CD14-positive monocyte (primary cell): ENCODE measurements around the gene CDH23. TPM values are rescaled to one million over a fixed set of nuclear protein-coding genes. Genes with fewer than 3 reads are reported as not detected.

Experiments used
- DNase-seq, 3 donors: peaks; one replicate each; pipeline ENCODE4 v3.0.0-alpha.2; 2011 to 2022
- H2AFZ ChIP-seq: 2 replicates; pipeline ENCODE4 v1.6.0; 2012; ENCODE audit warnings: mild to moderate bottlenecking, low read depth, low read length, inconsistent platforms; ENCODE audit not compliant: insufficient read depth, poor library complexity, severe bottlenecking
- H3K27ac ChIP-seq, 2 donors: 1 replicate in 1 of 2; 2 replicates in 1 of 2; pipeline ENCODE4 v1.5.1; 2012 to 2013; ENCODE audit warnings: low read length in 2 of 2, control low read depth in 1 of 2, inconsistent platforms in 1 of 2, low read depth in 1 of 2, mild to moderate bottlenecking in 1 of 2
- H3K27me3 ChIP-seq, 2 donors: one replicate each; pipeline versions ENCODE4 v1.6.0 to v1.6.1; 2011 to 2013; ENCODE audit warnings: low read length in 2 of 2; ENCODE audit not compliant: control insufficient read depth in 2 of 2, insufficient read depth in 2 of 2
- H3K36me3 ChIP-seq, 2 donors: replicated peaks in 1 of 2; 1 replicate in 1 of 2; 2 replicates in 1 of 2; pipeline versions ENCODE4 v1.5.1 to v1.6.1; 2012 to 2013; ENCODE audit warnings: low read length in 2 of 2, control low read depth in 1 of 2, inconsistent platforms in 1 of 2, mild to moderate bottlenecking in 1 of 2; ENCODE audit not compliant: insufficient read depth in 2 of 2, control insufficient read depth in 1 of 2
- H3K4me1 ChIP-seq, 2 donors: 1 replicate in 1 of 2; 2 replicates in 1 of 2; pipeline versions ENCODE4 v1.5.1 to v1.6.1; 2012 to 2013; ENCODE audit warnings: low read length in 2 of 2, control low read depth in 1 of 2, inconsistent platforms in 1 of 2, mild to moderate bottlenecking in 1 of 2, moderate library complexity in 1 of 2; ENCODE audit not compliant: insufficient read depth in 2 of 2, control insufficient read depth in 1 of 2
- H3K4me2 ChIP-seq: replicated peaks from 2 replicates; pipeline ENCODE3; 2012; ENCODE audit warnings: low read length, moderate library complexity, mild to moderate bottlenecking; ENCODE audit not compliant: poor library complexity, severe bottlenecking; ENCODE audit errors: extremely low read depth
- H3K4me3 ChIP-seq, 3 experiments: fragments of 200-600 bp in 1 of 3; sonication (generic) in 1 of 3; replicated peaks in 1 of 3; 1 replicate in 2 of 3; 2 replicates in 1 of 3; pipeline ENCODE4 v1.5.1; 2011 to 2013; ENCODE audit warnings: low read length in 3 of 3, mild to moderate bottlenecking in 3 of 3, control low read depth in 2 of 3, low read depth in 2 of 3, inconsistent platforms in 1 of 3, moderate library complexity in 1 of 3
- H3K79me2 ChIP-seq: 2 replicates; pipeline ENCODE4 v1.6.0; 2012; ENCODE audit warnings: mild to moderate bottlenecking, control low read depth, inconsistent platforms, low read length, moderate library complexity; ENCODE audit not compliant: insufficient read depth
- H3K9ac ChIP-seq: 2 replicates; pipeline ENCODE4 v1.6.0; 2017; ENCODE audit warnings: low read length, mild to moderate bottlenecking; ENCODE audit not compliant: insufficient read depth, poor library complexity, severe bottlenecking
- H3K9me3 ChIP-seq, 2 donors: replicated peaks in 1 of 2; 1 replicate in 1 of 2; 2 replicates in 1 of 2; pipeline versions ENCODE4 v1.5.1 to v1.6.1; 2012 to 2013; ENCODE audit warnings: low read length in 2 of 2, control low read depth in 1 of 2; ENCODE audit not compliant: control insufficient read depth in 1 of 2, insufficient read depth in 1 of 2
- H4K20me1 ChIP-seq: 2 replicates; pipeline ENCODE4 v1.6.0; 2012; ENCODE audit warnings: mild to moderate bottlenecking, low read length, control low read depth, moderate library complexity; ENCODE audit not compliant: insufficient read depth
- H3K27ac Mint-ChIP-seq, 7 donors: one replicate each; pipeline ENCODE4 v1.8.0; 2020; ENCODE audit warnings: mild to moderate bottlenecking in 7 of 7, mixed read lengths in 7 of 7, moderate library complexity in 6 of 7, inconsistent platforms in 2 of 7
- H3K27me3 Mint-ChIP-seq, 3 donors: one replicate each; pipeline ENCODE4 v1.8.0; 2021 to 2022; ENCODE audit warnings: low read depth in 3 of 3, mild to moderate bottlenecking in 3 of 3, mixed read lengths in 3 of 3, moderate library complexity in 3 of 3, inconsistent platforms in 1 of 3
- H3K36me3 Mint-ChIP-seq, 2 donors: one replicate each; pipeline ENCODE4 v1.8.0; 2020; ENCODE audit warnings: mixed read lengths in 2 of 2, inconsistent platforms in 1 of 2, mild to moderate bottlenecking in 1 of 2
- H3K4me1 Mint-ChIP-seq: one replicate; pipeline ENCODE4 v1.8.0; 2020; ENCODE audit warnings: mild to moderate bottlenecking, mixed read lengths
- H3K4me3 Mint-ChIP-seq, 2 donors: one replicate each; pipeline ENCODE4 v1.8.0; 2020; ENCODE audit warnings: mild to moderate bottlenecking in 2 of 2, mixed read lengths in 2 of 2, moderate library complexity in 1 of 2
- H3K9me3 Mint-ChIP-seq, 7 donors: one replicate each; pipeline ENCODE4 v1.8.0; 2020 to 2022; ENCODE audit warnings: mixed read lengths in 7 of 7, mild to moderate bottlenecking in 6 of 7, moderate library complexity in 6 of 7, inconsistent platforms in 2 of 7
- CTCF ChIP-seq: fragments of 200-600 bp; IDR thresholded peaks from one replicate; pipeline ENCODE4 v1.8.0; 2022; ENCODE audit warnings: antibody characterized with exemption, mild to moderate bottlenecking
- WGBS: methylation state at CpG from one replicate; pipeline ENCODE4 v1.1.5; 2013; ENCODE audit warnings: missing lambda C conversion rate; ENCODE audit not compliant: insufficient coverage; 5-methylcytosine and 5-hydroxymethylcytosine counted together
- intact Hi-C, 2 donors: fragments of 100-400 bp; cut with micrococcal nuclease; formaldehyde crosslinking; loops; one replicate each; pipeline versions ENCODE4 v1.15.0 to v1.15.1; 2023
- polyA plus RNA-seq, 3 donors: library from polyadenylated mRNA; depleted of rRNA in 1 of 3; unstranded in 2 of 3; stranded (reverse) in 1 of 3; fragments of 300-500 nt in 2 of 3; fragments of >200 nt in 1 of 3; fragmentation: Illumina TruSeq in 2 of 3; gene quantifications; 1 replicate in 2 of 3; 2 replicates in 1 of 3; pipeline ENCODE4 v1.2.3, GENCODE V29; 2012 to 2021

The CDH23 gene
- polyA plus RNA-seq, 3 donors = 8.2 to 36.2 (median 10.5) TPM

- Mint-ChIP-seq H3K36me3 (no peaks in the 10 kb centered on the region), H3K9me3 (peaks cover 0 to 6% (median 0%) of the 10 kb centered on the region in 7 donors), H3K4me3 (peak overlapping the region in 1 of 2 donors; percentile 41), H3K27me3 (peaks cover 5 to 18% (median 11%) of the 10 kb centered on the region in 3 donors), H3K27ac (peak overlapping the region in 1 of 7 donors; percentile 69), H3K4me1 (peaks cover 26% of the 10 kb centered on the region)
- Histone ChIP-seq H3K9ac (no peak overlapping the region), H2AFZ (no peak overlapping the region), H4K20me1 (no peaks in the 10 kb centered on the region), H3K27ac (peak overlapping the region in 1 of 2 donors; percentile 8), H3K36me3 (no peaks in the 10 kb centered on the region), H3K4me3 (no peak overlapping the region), H3K9me3 (no peaks in the 10 kb centered on the region), H3K79me2 (no peaks in the 10 kb centered on the region), H3K27me3 (no peaks in the 10 kb centered on the region), H3K4me1 (peaks cover 18 to 29% of the 10 kb centered on the region in 2 donors), H3K4me2 (peak overlapping the region; percentile 19)
- peak; percentile 15 to 71 (median 16) for DNase-seq
- intact Hi-C loops = no loop called here
- WGBS = 39% methylated on average over 16 of the region's 18 CpGs
- TF ChIP-seq CTCF = no peak
These were observed 270.1 kb downstream of the CDH23 start for GRCh38 chr10:71666639-71667386.

GRCh38 chr10:71667387-71667752 is 270.6 kb downstream of the CDH23 start:
- Histone ChIP-seq H3K4me1 (peaks cover 18 to 31% of the 10 kb centered on the region in 2 donors), H3K36me3 (no peaks in the 10 kb centered on the region), H3K27me3 (no peaks in the 10 kb centered on the region), H3K27ac (peak overlapping the region in 1 of 2 donors; percentile 8), H2AFZ (no peak overlapping the region), H4K20me1 (no peaks in the 10 kb centered on the region), H3K9me3 (no peaks in the 10 kb centered on the region), H3K79me2 (no peaks in the 10 kb centered on the region), H3K4me3 (no peak overlapping the region), H3K4me2 (peak overlapping the region; percentile 19), H3K9ac (no peak overlapping the region)
- no peak for TF ChIP-seq CTCF
- DNase-seq = peak; percentile 44 to 64 (median 56)
- Mint-ChIP-seq H3K4me3 (peak overlapping the region in 1 of 2 donors; percentile 47), H3K27me3 (peaks cover 3 to 18% (median 11%) of the 10 kb centered on the region in 3 donors), H3K4me1 (peaks cover 26% of the 10 kb centered on the region), H3K9me3 (peaks cover 0 to 6% (median 0%) of the 10 kb centered on the region in 7 donors), H3K36me3 (no peaks in the 10 kb centered on the region), H3K27ac (peak overlapping the region in 2 of 7 donors; percentile 67 to 69)
- WGBS = 0% methylated on average over 5 of the region's 5 CpGs
- intact Hi-C loops = no loop called here
